RPMI8226 (cell line): ENCODE data around the gene SLC16A8.
"Not testable (repeated sequence)": the region's sequence is repeated elsewhere in the genome, so short reads cannot be mapped to it uniquely, and the experiment has no call there.

Experiments
- DNase-seq: peaks from one replicate; pipeline ENCODE4 v3.0.0-alpha.2; 2015

The SLC16A8 gene

GRCh38 chr22:38086001-38086845 lies 2.2 kb upstream of the SLC16A8 start:
- no peak for DNase-seq

- DNase-seq: no peak
These were observed 1.5 kb upstream of the SLC16A8 start for GRCh38 chr22:38085501-38085900.

GRCh38 chr22:38085056-38085455 lies 1.1 kb upstream of the SLC16A8 start:
- DNase-seq: no peak

- DNase-seq: no peak
These were observed 836 bp downstream of the SLC16A8 start for GRCh38 chr22:38082986-38083710.

GRCh38 chr22:38081941-38082828 lies 1.8 kb downstream of the SLC16A8 start:
- no peak for DNase-seq

- DNase-seq: no peak
These were observed 2.4 kb downstream of the SLC16A8 start for GRCh38 chr22:38081636-38081940.

- peak; percentile 47 for DNase-seq
These were observed 2.9 kb downstream of the SLC16A8 start for GRCh38 chr22:38080850-38081635.

- DNase-seq: no peak
These were observed 3.5 kb downstream of the SLC16A8 start for GRCh38 chr22:38080474-38080849.

GRCh38 chr22:38079804-38080203 lies 4.2 kb downstream of the SLC16A8 start:
- DNase-seq: no peak

- DNase-seq: not testable (repeated sequence)
These were observed 4.8 kb downstream of the SLC16A8 start for GRCh38 chr22:38079208-38079607.

- no peak for DNase-seq
These were observed 5.7 kb downstream of the SLC16A8 start for GRCh38 chr22:38078046-38078840.

- DNase-seq: no peak
These were observed 6.4 kb downstream of the SLC16A8 start for GRCh38 chr22:38077595-38077994.

GRCh38 chr22:38077096-38077495 lies 6.9 kb downstream of the SLC16A8 start:
- no peak for DNase-seq

- DNase-seq: no peak
These were observed 8.0 kb downstream of the SLC16A8 start for GRCh38 chr22:38075961-38076360.

GRCh38 chr22:38075105-38075825 lies 8.7 kb downstream of the SLC16A8 start:
- no peak for DNase-seq

GRCh38 chr22:38074181-38075104 lies 9.5 kb downstream of the SLC16A8 start:
- DNase-seq: no peak

GRCh38 chr22:38073150-38074130 lies 10.5 kb downstream of the SLC16A8 start:
- DNase-seq: no peak

- DNase-seq: no peak
These were observed 11.4 kb downstream of the SLC16A8 start for GRCh38 chr22:38072322-38073149.
